Stimulated activated CD8-positive, alpha-beta memory T cell treated with anti-CD3 and anti-CD28 coated beads, Interleukin-15, amount 100 ng/mL, for 24 hours (primary cell): ENCODE measurements around the gene TTC28.
"Not testable (repeated sequence)": the region's sequence is repeated elsewhere in the genome, so short reads cannot be mapped to it uniquely, and the experiment has no call there.

Experiments
- DNase-seq: peaks from one replicate; pipeline ENCODE4 v3.0.0-alpha.2; 2020; ENCODE audit warnings: low read depth

The TTC28 gene

GRCh38 chr22:28183078-28183860, 496.4 kb downstream of the TTC28 start:
- no peak for DNase-seq

GRCh38 chr22:28180804-28181731, 498.6 kb downstream of the TTC28 start:
- no peak for DNase-seq

- no peak for DNase-seq
These were observed 500.2 kb downstream of the TTC28 start for GRCh38 chr22:28179392-28179791.

GRCh38 chr22:28175730-28176492, 503.7 kb downstream of the TTC28 start:
- DNase-seq = no peak

- DNase-seq = no peak
These were observed 505.1 kb downstream of the TTC28 start for GRCh38 chr22:28174509-28174908.

GRCh38 chr22:28172892-28173670, 506.6 kb downstream of the TTC28 start:
- no peak for DNase-seq

- DNase-seq = no peak
These were observed 507.9 kb downstream of the TTC28 start for GRCh38 chr22:28171712-28172111.

GRCh38 chr22:28171115-28171514, 508.5 kb downstream of the TTC28 start:
- DNase-seq = no peak

- DNase-seq = not testable (repeated sequence)
These were observed 510.3 kb downstream of the TTC28 start for GRCh38 chr22:28169314-28169713.

- no peak for DNase-seq
These were observed 523.8 kb downstream of the TTC28 start for GRCh38 chr22:28155808-28156207.

- no peak for DNase-seq
These were observed 524.8 kb downstream of the TTC28 start for GRCh38 chr22:28154861-28155260.

- no peak for DNase-seq
These were observed 528.4 kb downstream of the TTC28 start for GRCh38 chr22:28151151-28151816.

GRCh38 chr22:28148816-28149465, 530.7 kb downstream of the TTC28 start:
- no peak for DNase-seq

GRCh38 chr22:28147401-28147800, 532.2 kb downstream of the TTC28 start:
- DNase-seq = no peak

- DNase-seq = no peak
These were observed 533.0 kb downstream of the TTC28 start for GRCh38 chr22:28146401-28147314.

GRCh38 chr22:28143961-28144745, 535.5 kb downstream of the TTC28 start:
- DNase-seq = no peak

- no peak for DNase-seq
These were observed 536.3 kb downstream of the TTC28 start for GRCh38 chr22:28143241-28143865.

GRCh38 chr22:28142361-28142961, 537.2 kb downstream of the TTC28 start:
- no peak for DNase-seq
